Daoy (cell line): ENCODE results near the gene TAPBP. TPM values are rescaled to one million over a fixed set of nuclear protein-coding genes. Genes with fewer than 3 reads are reported as not detected.

Source experiments
- total RNA-seq: library from RNA; depleted of rRNA; stranded (reverse); fragments of >200 nt; shearing (Covaris generic); gene quantifications from 2 replicates; pipeline ENCODE4 v1.2.3, GENCODE V29; 2014; rRNA removed

The TAPBP gene
- total RNA-seq, 1 experiment from 2014 or later: 63.6 TPM

Other genes with a start within 250 kb of the TAPBP start
- 4.2 and 13.8 TPM in 2 replicates for gene HLA-DPA1, start 240.4 kb downstream of the TAPBP start, total RNA-seq
- gene HLA-DPB1, start 238.1 kb downstream of the TAPBP start, total RNA-seq: 25.4 and 34.6 TPM in 2 replicates
- 1.6 and 5.5 TPM in 2 replicates for gene COL11A2, start 121.6 kb downstream of the TAPBP start, total RNA-seq
- gene RXRB, start 113.4 kb downstream of the TAPBP start, total RNA-seq: 21.4 and 27.3 TPM in 2 replicates
- 104 and 121 TPM in 2 replicates for gene SLC39A7, start 113.2 kb downstream of the TAPBP start, total RNA-seq
- gene HSD17B8, start 109.4 kb downstream of the TAPBP start, total RNA-seq: 3.3 and 8.2 TPM in 2 replicates
- gene RING1, start 105.6 kb downstream of the TAPBP start, total RNA-seq: 43.4 and 44.9 TPM in 2 replicates
- gene VPS52, start 42.2 kb downstream of the TAPBP start, total RNA-seq: 33.4 and 37.4 TPM in 2 replicates
- 5,669 and 7,419 TPM in 2 replicates for gene RPS18, start 42.0 kb downstream of the TAPBP start, total RNA-seq
- gene B3GALT4, start 37.0 kb downstream of the TAPBP start, total RNA-seq: 0.40 and 1.9 TPM in 2 replicates
- gene WDR46, start 24.8 kb downstream of the TAPBP start, total RNA-seq: 286 and 362 TPM in 2 replicates
- gene PFDN6, start 24.5 kb downstream of the TAPBP start, total RNA-seq: 126 and 182 TPM in 2 replicates
- gene RGL2, start 15.1 kb downstream of the TAPBP start, total RNA-seq: 16.7 and 19.2 TPM in 2 replicates
- gene ZBTB22, start 3.7 kb upstream of the TAPBP start, total RNA-seq: 4.9 and 11.2 TPM in 2 replicates
- 77.0 and 83.4 TPM in 2 replicates for gene DAXX, start 8.9 kb upstream of the TAPBP start, total RNA-seq
- 122 and 148 TPM in 2 replicates for gene KIFC1, start 77.7 kb upstream of the TAPBP start, total RNA-seq
- 14.3 and 18.5 TPM in 2 replicates for gene PHF1, start 96.9 kb upstream of the TAPBP start, total RNA-seq
- 208 and 223 TPM in 2 replicates for gene CUTA, start 104.0 kb upstream of the TAPBP start, total RNA-seq
- 1.1 and 3.7 TPM in 2 replicates for gene SYNGAP1, start 106.0 kb upstream of the TAPBP start, total RNA-seq
- gene ZBTB9, start 140.5 kb upstream of the TAPBP start, total RNA-seq: 7.5 and 9.0 TPM in 2 replicates